Right lobe of liver (tissue), 4 donors: ENCODE measurements around the gene PCK2.

Source experiments
- CTCF ChIP-seq, 4 donors: fragments of 200-600 bp in 3 of 4; fragments of 450-650 bp in 1 of 4; IDR thresholded peaks; one replicate each; pipeline versions ENCODE4 v1.5.1 to v1.8.0; 2016 to 2022; ENCODE audit warnings: antibody characterized with exemption in 4 of 4, mild to moderate bottlenecking in 2 of 4
- POLR2A ChIP-seq: fragments of 450-650 bp; IDR thresholded peaks from one replicate; pipeline ENCODE4 v1.6.1; 2017; ENCODE audit warnings: antibody characterized with exemption, mild to moderate bottlenecking
- donor health status: DM: no; HTN: no; CAD: no.
- donor health status: DM: no; HTN: no; CAD: no.
- donor health status: DM: no; HTN: yes; CAD: no.

GRCh38 chr14:24133735-24134134, 39.6 kb downstream of the PCK2 start:
- no peak for TF ChIP-seq CTCF (IDR thresholded peaks at IDR 0.05)
- TF ChIP-seq POLR2A = no peak
